ENCODE measurements around the gene ETV6.

GRCh38 chr12:11834931-11835330 is 185.5 kb downstream of the ETV6 start:
- no peak for TF ChIP-seq CTCF (IDR thresholded peaks at IDR 0.05)
- no peak for TF ChIP-seq POLR2A (IDR thresholded peaks at IDR 0.05)

All from lower leg skin (tissue), 3 donors.